NCI-H1436 treated with DMSO at 0.1 percent for 48 hours (cell line): ENCODE results near the gene PLN.

Source experiments
- DNase-seq: peaks from one replicate; lab custom pipeline; 2025; lab: John Stamatoyannopoulos, UW

The PLN gene

GRCh38 chr6:118580585-118581419 lies 32.7 kb downstream of the PLN start:
- no peak for DNase-seq

- DNase-seq = no peak
Measured at GRCh38 chr6:118581489-118581959, 33.4 kb downstream of the PLN start.

GRCh38 chr6:118584911-118585310 lies 36.8 kb downstream of the PLN start:
- no peak for DNase-seq

- DNase-seq = no peak
Measured at GRCh38 chr6:118586746-118587485, 38.8 kb downstream of the PLN start.

GRCh38 chr6:118588626-118589025 lies 40.5 kb downstream of the PLN start:
- no peak for DNase-seq

GRCh38 chr6:118589186-118589585 lies 41.1 kb downstream of the PLN start:
- no peak for DNase-seq

- no peak for DNase-seq
Measured at GRCh38 chr6:118589649-118590365, 41.7 kb downstream of the PLN start.

GRCh38 chr6:118591897-118592296 lies 43.8 kb downstream of the PLN start:
- DNase-seq = no peak

GRCh38 chr6:118594877-118595276 lies 46.8 kb downstream of the PLN start:
- DNase-seq = no peak

- no peak for DNase-seq
Measured at GRCh38 chr6:118596774-118597320, 48.8 kb downstream of the PLN start.

GRCh38 chr6:118597636-118598035 lies 49.5 kb downstream of the PLN start:
- no peak for DNase-seq

- DNase-seq = no peak
Measured at GRCh38 chr6:118598324-118598723, 50.2 kb downstream of the PLN start.

GRCh38 chr6:118602300-118602699 lies 54.2 kb downstream of the PLN start:
- no peak for DNase-seq

GRCh38 chr6:118603372-118603771 lies 55.3 kb downstream of the PLN start:
- no peak for DNase-seq

GRCh38 chr6:118606268-118606667 lies 58.2 kb downstream of the PLN start:
- no peak for DNase-seq

- DNase-seq = no peak
Measured at GRCh38 chr6:118606858-118607257, 58.8 kb downstream of the PLN start.
